Measurements from ENCODE around the gene E2F3. TPM values are rescaled to one million over a fixed set of nuclear protein-coding genes. Genes with fewer than 3 reads are reported as not detected.

The E2F3 gene
- total and polyA plus RNA-seq, 9 donors: 0.36 to 7.3 (median 2.7) TPM

- Histone ChIP-seq H3K9me3 (no peaks in the 10 kb centered on the region), H3K4me3 (no peak overlapping the region), H3K4me1 (ENCODE audit: insufficient read depth) (no peaks in the 10 kb centered on the region), H3K27ac (no peak overlapping the region), H3K36me3 (no peaks in the 10 kb centered on the region), H3K27me3 (no peaks in the 10 kb centered on the region)
- WGBS, 3 donors: 91 to 94% (median 94%) methylated on average over 7 of the region's 7 CpGs
- intact Hi-C loops (cut with DNase I): no loop called here
- no peak for DNase-seq
- TF ChIP-seq POLR2A (IDR thresholded peaks at IDR 0.05): no peak
Observed at GRCh38 chr6:20474874-20475542, 73.3 kb downstream of the E2F3 start.

GRCh38 chr6:20476501-20477043, 74.9 kb downstream of the E2F3 start:
- intact Hi-C loops (cut with DNase I): no loop called here
- TF ChIP-seq, protein P1, sequence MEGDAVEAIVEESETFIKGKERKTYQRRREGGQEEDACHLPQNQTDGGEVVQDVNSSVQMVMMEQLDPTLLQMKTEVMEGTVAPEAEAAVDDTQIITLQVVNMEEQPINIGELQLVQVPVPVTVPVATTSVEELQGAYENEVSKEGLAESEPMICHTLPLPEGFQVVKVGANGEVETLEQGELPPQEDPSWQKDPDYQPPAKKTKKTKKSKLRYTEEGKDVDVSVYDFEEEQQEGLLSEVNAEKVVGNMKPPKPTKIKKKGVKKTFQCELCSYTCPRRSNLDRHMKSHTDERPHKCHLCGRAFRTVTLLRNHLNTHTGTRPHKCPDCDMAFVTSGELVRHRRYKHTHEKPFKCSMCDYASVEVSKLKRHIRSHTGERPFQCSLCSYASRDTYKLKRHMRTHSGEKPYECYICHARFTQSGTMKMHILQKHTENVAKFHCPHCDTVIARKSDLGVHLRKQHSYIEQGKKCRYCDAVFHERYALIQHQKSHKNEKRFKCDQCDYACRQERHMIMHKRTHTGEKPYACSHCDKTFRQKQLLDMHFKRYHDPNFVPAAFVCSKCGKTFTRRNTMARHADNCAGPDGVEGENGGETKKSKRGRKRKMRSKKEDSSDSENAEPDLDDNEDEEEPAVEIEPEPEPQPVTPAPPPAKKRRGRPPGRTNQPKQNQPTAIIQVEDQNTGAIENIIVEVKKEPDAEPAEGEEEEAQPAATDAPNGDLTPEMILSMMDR (IDR thresholded peaks at IDR 0.05): no peak
- TF ChIP-seq POLR2A (IDR thresholded peaks at IDR 0.05) (no peak), EP300 (IDR thresholded peaks at IDR 0.05) (no peak)
- no peak overlapping the region for H3K27ac ChIP-seq
- DNase-seq: no peak
- no peaks in the 10 kb centered on the region for H3K36me3 ChIP-seq
- no peaks in the 10 kb centered on the region for H3K9me3 ChIP-seq
- 95 to 98% (median 97%) methylated on average over 6 of the region's 6 CpGs for WGBS, 3 donors
- no peak overlapping the region for H3K4me3 ChIP-seq
- no peaks in the 10 kb centered on the region for H3K4me1 ChIP-seq (ENCODE audit: insufficient read depth)
- H3K27me3 ChIP-seq: no peaks in the 10 kb centered on the region

- no peaks in the 10 kb centered on the region for H3K9me3 ChIP-seq
- 91 to 97% (median 97%) methylated on average over 2 of the region's 2 CpGs for WGBS, 3 donors
- no peak for TF ChIP-seq EP300 (IDR thresholded peaks at IDR 0.05)
- TF ChIP-seq POLR2A (IDR thresholded peaks at IDR 0.05): no peak
- TF ChIP-seq, protein P1 (IDR thresholded peaks at IDR 0.05): no peak
- no peaks in the 10 kb centered on the region for H3K36me3 ChIP-seq
- intact Hi-C loops (cut with DNase I): no loop called here
- no peak for DNase-seq
- no peaks in the 10 kb centered on the region for H3K27me3 ChIP-seq
- no peaks in the 10 kb centered on the region for H3K4me1 ChIP-seq (ENCODE audit: insufficient read depth)
- no peak overlapping the region for H3K4me3 ChIP-seq
- H3K27ac ChIP-seq: no peak overlapping the region
Observed at GRCh38 chr6:20477485-20477884, 75.8 kb downstream of the E2F3 start.

- Histone ChIP-seq H3K27me3 (no peaks in the 10 kb centered on the region), H3K9me3 (no peaks in the 10 kb centered on the region), H3K4me1 (ENCODE audit: insufficient read depth) (no peaks in the 10 kb centered on the region), H3K4me3 (no peak overlapping the region), H3K36me3 (no peaks in the 10 kb centered on the region), H3K27ac (no peak overlapping the region)
- no peak for DNase-seq
- intact Hi-C loops (cut with DNase I): no loop called here
- TF ChIP-seq EP300 (IDR thresholded peaks at IDR 0.05) (no peak), POLR2A (IDR thresholded peaks at IDR 0.05) (no peak)
- TF ChIP-seq, protein P1 (IDR thresholded peaks at IDR 0.05): no peak
- 64 to 79% (median 71%) methylated on average over 5 of the region's 5 CpGs for WGBS, 3 donors
Observed at GRCh38 chr6:20479060-20479459, 77.4 kb downstream of the E2F3 start.

DNA sequence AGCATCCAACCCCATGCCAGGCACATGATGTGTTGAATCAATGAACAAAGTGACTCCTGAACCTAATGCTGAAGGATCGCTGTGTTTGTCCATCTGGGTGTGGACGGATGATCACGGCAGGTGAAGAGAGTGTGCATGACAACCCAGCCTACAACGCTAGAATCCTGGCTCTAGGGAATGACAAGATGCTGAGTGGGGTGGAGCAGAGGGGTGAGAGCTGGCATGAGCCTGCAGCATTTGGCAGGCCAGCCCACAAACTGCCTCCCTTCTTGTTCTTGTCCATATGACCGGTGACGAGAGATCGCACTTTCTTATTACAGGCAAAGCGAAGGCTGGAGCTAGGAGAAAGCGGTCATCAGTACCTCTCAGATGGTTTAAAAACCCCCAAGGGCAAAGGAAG, 77.8 kb downstream of the E2F3 start:
- TF ChIP-seq EP300 (IDR thresholded peaks at IDR 0.05): no peak
- Histone ChIP-seq H3K36me3 (no peaks in the 10 kb centered on the region), H3K27me3 (no peaks in the 10 kb centered on the region), H3K4me3 (no peak overlapping the region), H3K27ac (no peak overlapping the region), H3K4me1 (ENCODE audit: insufficient read depth) (no peaks in the 10 kb centered on the region), H3K9me3 (no peaks in the 10 kb centered on the region)
- WGBS, 3 donors: 93 to 97% (median 95%) methylated on average over 9 of the region's 9 CpGs
- no peak for DNase-seq
- intact Hi-C loops (cut with DNase I): no loop called here
